LNCAP (cell line): ENCODE data around the gene KRTAP13-3.

Source experiments
- TF ChIP-seq, protein P1 (sequence below): fragments of 450-650 bp; IDR thresholded peaks from 2 replicates; pipeline ENCODE4 v1.5.1; 2017; ENCODE audit warnings: mild to moderate bottlenecking

Gene KRTAP13-3

DNA sequence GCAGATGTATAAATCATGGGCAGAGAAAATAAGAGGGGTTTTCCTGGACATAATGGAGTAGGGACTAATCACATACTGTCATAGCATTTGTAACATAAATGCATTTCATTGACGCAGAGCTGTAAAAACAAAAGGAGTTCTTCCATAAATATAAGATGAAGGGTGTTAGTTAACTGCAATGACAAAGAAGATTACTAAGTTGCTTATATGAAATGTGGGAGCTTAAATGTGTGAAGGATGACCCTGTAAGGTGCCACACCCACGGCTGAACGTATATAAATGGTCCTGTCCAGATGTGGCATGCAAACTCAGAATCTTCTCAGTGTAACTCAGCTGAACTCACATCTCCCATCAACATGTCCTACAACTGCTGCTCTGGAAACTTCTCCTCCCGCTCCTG is 30.0 kb downstream of the KRTAP13-3 start, which contains the start of gene KRTAP13-1:
KRTAP13-1 (plus strand) TSS at position 301 of the 400 bp plus-strand sequence; CDS start at position 357, 56 bp downstream.
- TF ChIP-seq, protein P1, sequence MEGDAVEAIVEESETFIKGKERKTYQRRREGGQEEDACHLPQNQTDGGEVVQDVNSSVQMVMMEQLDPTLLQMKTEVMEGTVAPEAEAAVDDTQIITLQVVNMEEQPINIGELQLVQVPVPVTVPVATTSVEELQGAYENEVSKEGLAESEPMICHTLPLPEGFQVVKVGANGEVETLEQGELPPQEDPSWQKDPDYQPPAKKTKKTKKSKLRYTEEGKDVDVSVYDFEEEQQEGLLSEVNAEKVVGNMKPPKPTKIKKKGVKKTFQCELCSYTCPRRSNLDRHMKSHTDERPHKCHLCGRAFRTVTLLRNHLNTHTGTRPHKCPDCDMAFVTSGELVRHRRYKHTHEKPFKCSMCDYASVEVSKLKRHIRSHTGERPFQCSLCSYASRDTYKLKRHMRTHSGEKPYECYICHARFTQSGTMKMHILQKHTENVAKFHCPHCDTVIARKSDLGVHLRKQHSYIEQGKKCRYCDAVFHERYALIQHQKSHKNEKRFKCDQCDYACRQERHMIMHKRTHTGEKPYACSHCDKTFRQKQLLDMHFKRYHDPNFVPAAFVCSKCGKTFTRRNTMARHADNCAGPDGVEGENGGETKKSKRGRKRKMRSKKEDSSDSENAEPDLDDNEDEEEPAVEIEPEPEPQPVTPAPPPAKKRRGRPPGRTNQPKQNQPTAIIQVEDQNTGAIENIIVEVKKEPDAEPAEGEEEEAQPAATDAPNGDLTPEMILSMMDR, result no peak

DNA sequence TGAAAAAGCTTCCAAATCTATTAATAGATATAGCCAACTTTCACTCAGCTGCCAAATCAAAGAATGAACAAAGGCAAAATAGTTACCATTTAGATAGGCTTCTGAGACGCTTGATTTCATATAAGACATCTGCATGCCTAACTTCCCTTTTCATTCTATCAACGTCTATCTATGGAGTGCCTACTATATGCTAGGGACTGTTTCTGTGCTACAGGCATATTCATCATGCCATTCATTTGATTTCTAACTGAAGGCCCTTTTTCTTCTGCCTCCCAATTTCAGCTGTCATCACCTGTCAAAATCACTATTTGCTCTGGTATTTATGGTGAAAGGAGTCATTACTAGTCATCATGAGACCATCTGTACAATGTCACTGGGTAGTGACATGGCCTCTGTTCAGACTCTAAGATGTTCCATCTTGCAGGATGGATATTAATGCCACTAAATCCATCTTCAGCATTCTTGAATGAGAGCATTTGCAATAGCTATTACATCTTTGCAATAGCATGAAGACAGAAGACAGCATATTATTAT is 34.2 kb downstream of the KRTAP13-3 start:
- TF ChIP-seq, protein P1, result no peak

DNA sequence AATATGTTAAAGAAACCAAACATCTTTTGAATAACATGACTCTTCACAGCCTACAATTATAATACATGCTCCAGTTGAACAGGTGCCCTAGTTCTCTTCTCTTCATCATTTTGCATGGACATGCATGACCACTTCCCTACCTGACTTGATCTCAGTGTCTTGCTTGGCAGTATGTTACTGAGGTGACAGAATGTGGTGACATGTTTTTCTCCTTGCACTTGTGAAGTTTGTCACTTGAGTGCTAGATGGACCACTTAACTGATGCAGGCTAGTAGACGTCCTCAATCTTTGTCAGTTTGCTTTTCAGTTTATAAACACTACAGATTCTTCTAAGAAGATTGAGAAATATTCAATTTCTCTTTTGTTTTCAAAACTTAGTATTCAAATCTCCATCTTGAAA is 43.5 kb downstream of the KRTAP13-3 start:
- TF ChIP-seq, protein P1, result no peak
